SU-DHL-6 (cell line): ENCODE results near the gene PRKCA.
A peak's percentile ranks its signal among the peaks of the same experiment; 100 is the strongest.

Experiments
- H2AFZ ChIP-seq: fragments of 200-600 bp; sonication (generic); 2 replicates; pipeline ENCODE4 v1.6.1; 2014; ENCODE audit warnings: low read depth, mild to moderate bottlenecking, moderate library complexity, mixed read lengths, antibody characterized with exemption, low read length; ENCODE audit not compliant: severe bottlenecking
- H3F3A ChIP-seq: fragments of 200-600 bp; shearing (Covaris generic); 2 replicates; pipeline ENCODE4 v1.6.0; 2016; ENCODE audit warnings: antibody characterized with exemption, mild to moderate bottlenecking; ENCODE audit not compliant: insufficient read depth
- H3K27ac ChIP-seq: fragments of 200-600 bp; sonication (generic); 2 replicates; pipeline ENCODE4 v1.5.1; 2016; ENCODE audit warnings: low read depth, mild to moderate bottlenecking, low read length, moderate library complexity, mixed read lengths
- H3K27me3 ChIP-seq: fragments of 200-600 bp; sonication (generic), shearing (Covaris generic); 2 replicates; pipeline ENCODE4 v1.6.0; 2014; ENCODE audit warnings: mild to moderate bottlenecking, low read length
- H3K36me3 ChIP-seq: fragments of 200-600 bp; sonication (generic); 2 replicates; pipeline ENCODE4 v1.6.1; 2014; ENCODE audit warnings: mild to moderate bottlenecking, low read length, mixed read lengths
- H3K4me2 ChIP-seq: fragments of 300-600, 200-600 bp; shearing (Covaris generic), sonication (generic); 2 replicates; pipeline ENCODE4 v1.6.0; 2014; ENCODE audit warnings: low read length, low read depth, mild to moderate bottlenecking; ENCODE audit not compliant: poor library complexity, severe bottlenecking
- H3K4me3 ChIP-seq: fragments of 200-600 bp; sonication (generic); 2 replicates; pipeline ENCODE4 v1.5.1; 2014; ENCODE audit warnings: antibody characterized with exemption, low read length, mild to moderate bottlenecking, mixed read lengths; ENCODE audit not compliant: insufficient read depth, poor library complexity, severe bottlenecking
- H3K79me2 ChIP-seq: fragments of 200-600 bp; sonication (generic); 2 replicates; pipeline ENCODE4 v1.6.1; 2014; ENCODE audit warnings: mild to moderate bottlenecking, low read length, moderate library complexity; ENCODE audit not compliant: insufficient read depth
- H3K9ac ChIP-seq: fragments of 200-600 bp; sonication (generic); 2 replicates; pipeline ENCODE4 v1.7.0; 2014; ENCODE audit warnings: mild to moderate bottlenecking, low read length
- H3K9me2 ChIP-seq: fragments of 200-600 bp; sonication (generic); replicated peaks from 2 replicates; pipeline ENCODE4 v1.6.1; 2014; ENCODE audit warnings: low read length; ENCODE audit not compliant: insufficient read depth
- H3K9me3 ChIP-seq: fragments of 200-600 bp; sonication (generic); 2 replicates; pipeline ENCODE4 v1.6.1; 2014; ENCODE audit warnings: low read length, mixed read lengths; ENCODE audit not compliant: insufficient read depth
- H4K20me1 ChIP-seq: fragments of 200-600 bp; sonication (generic); 2 replicates; pipeline ENCODE4 v1.6.1; 2014; ENCODE audit warnings: low read depth, mild to moderate bottlenecking, antibody characterized with exemption, low read length, moderate library complexity, mixed read lengths
- EZH2phosphoT487 ChIP-seq: fragments of 200-600 bp; sonication (generic), shearing (Covaris generic); conservative IDR thresholded peaks from 2 replicates; pipeline ENCODE4 v1.6.1; 2018; ENCODE audit warnings: mild to moderate bottlenecking, antibody characterized with exemption, low read length, moderate library complexity, mixed read lengths
- TF ChIP-seq, protein P1 (sequence below): fragments of 200-600 bp; sonication (generic); IDR thresholded peaks from one replicate; pipeline ENCODE4 v1.5.1; 2017; ENCODE audit warnings: antibody characterized with exemption, mild to moderate bottlenecking, low read length, moderate library complexity; ENCODE audit not compliant: insufficient read depth, poor library complexity, severe bottlenecking

The PRKCA gene

GRCh38 chr17:66462010-66462409 is 159.6 kb downstream of the PRKCA start:
- H3F3A ChIP-seq, result peaks cover 21% of the 10 kb centered on the region; the same call in 1 of the 2 replicates
- no peaks in the 10 kb centered on the region for H4K20me1 ChIP-seq
- no peak overlapping the region for H2AFZ ChIP-seq
- no peaks in the 10 kb centered on the region for H3K27me3 ChIP-seq
- no peak overlapping the region for H3K4me3 ChIP-seq
- no peak for TF ChIP-seq EZH2phosphoT487
- TF ChIP-seq, protein P1, sequence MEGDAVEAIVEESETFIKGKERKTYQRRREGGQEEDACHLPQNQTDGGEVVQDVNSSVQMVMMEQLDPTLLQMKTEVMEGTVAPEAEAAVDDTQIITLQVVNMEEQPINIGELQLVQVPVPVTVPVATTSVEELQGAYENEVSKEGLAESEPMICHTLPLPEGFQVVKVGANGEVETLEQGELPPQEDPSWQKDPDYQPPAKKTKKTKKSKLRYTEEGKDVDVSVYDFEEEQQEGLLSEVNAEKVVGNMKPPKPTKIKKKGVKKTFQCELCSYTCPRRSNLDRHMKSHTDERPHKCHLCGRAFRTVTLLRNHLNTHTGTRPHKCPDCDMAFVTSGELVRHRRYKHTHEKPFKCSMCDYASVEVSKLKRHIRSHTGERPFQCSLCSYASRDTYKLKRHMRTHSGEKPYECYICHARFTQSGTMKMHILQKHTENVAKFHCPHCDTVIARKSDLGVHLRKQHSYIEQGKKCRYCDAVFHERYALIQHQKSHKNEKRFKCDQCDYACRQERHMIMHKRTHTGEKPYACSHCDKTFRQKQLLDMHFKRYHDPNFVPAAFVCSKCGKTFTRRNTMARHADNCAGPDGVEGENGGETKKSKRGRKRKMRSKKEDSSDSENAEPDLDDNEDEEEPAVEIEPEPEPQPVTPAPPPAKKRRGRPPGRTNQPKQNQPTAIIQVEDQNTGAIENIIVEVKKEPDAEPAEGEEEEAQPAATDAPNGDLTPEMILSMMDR, result no peak
- no peak overlapping the region for H3K9ac ChIP-seq
- H3K4me2 ChIP-seq, result no peak overlapping the region
- no peaks in the 10 kb centered on the region for H3K9me3 ChIP-seq
- H3K27ac ChIP-seq, result peak overlapping the region; percentile 27
- no peaks in the 10 kb centered on the region for H3K36me3 ChIP-seq
- no peaks in the 10 kb centered on the region for H3K9me2 ChIP-seq
- H3K79me2 ChIP-seq, result peaks cover 79% of the 10 kb centered on the region

DNA sequence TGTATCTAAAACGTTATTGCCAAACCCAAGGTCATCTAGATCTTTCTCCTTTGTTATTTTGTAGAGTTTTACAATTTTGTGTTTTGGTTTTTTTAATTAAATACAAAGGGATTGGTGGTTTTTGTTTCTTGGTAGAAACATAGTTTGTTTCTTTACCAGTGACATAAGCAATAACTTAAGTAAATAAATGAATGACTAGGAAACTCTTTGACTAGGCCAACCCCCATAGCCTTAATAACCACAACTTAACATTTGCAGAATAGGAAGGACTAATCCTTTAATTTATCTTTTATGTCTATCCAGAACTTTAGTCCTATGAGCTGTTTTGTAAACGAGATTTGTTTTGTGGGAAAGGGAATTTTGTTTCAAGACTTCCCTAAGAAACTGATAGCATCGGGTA is 162.5 kb downstream of the PRKCA start:
- no peaks in the 10 kb centered on the region for H3K27me3 ChIP-seq
- TF ChIP-seq, protein P1, result no peak
- TF ChIP-seq EZH2phosphoT487, result no peak
- peaks cover 92% of the 10 kb centered on the region for H3K79me2 ChIP-seq
- no peaks in the 10 kb centered on the region for H3K9me2 ChIP-seq
- no peaks in the 10 kb centered on the region for H3K9me3 ChIP-seq
- no peak overlapping the region for H3K9ac ChIP-seq
- H3K27ac ChIP-seq, result peak overlapping the region; percentile 76; the same call in 1 of the 2 replicates
- no peak overlapping the region for H2AFZ ChIP-seq
- no peaks in the 10 kb centered on the region for H3K36me3 ChIP-seq
- no peak overlapping the region for H3K4me3 ChIP-seq
- no peaks in the 10 kb centered on the region for H4K20me1 ChIP-seq
- H3F3A ChIP-seq, result peaks cover 44% of the 10 kb centered on the region
- H3K4me2 ChIP-seq, result no peak overlapping the region

GRCh38 chr17:66465701-66466100 is 163.3 kb downstream of the PRKCA start:
- no peak overlapping the region for H2AFZ ChIP-seq
- no peaks in the 10 kb centered on the region for H3K9me2 ChIP-seq
- H3K4me3 ChIP-seq, result no peak overlapping the region
- H3K4me2 ChIP-seq, result peak overlapping the region; percentile 52
- TF ChIP-seq, protein P1, result no peak
- no peak for TF ChIP-seq EZH2phosphoT487
- peaks cover 47% of the 10 kb centered on the region for H3F3A ChIP-seq
- no peaks in the 10 kb centered on the region for H4K20me1 ChIP-seq
- peaks cover 90% of the 10 kb centered on the region for H3K79me2 ChIP-seq
- H3K36me3 ChIP-seq, result no peaks in the 10 kb centered on the region
- peak overlapping the region; percentile 76 for H3K27ac ChIP-seq
- no peaks in the 10 kb centered on the region for H3K27me3 ChIP-seq
- no peak overlapping the region for H3K9ac ChIP-seq
- H3K9me3 ChIP-seq, result no peaks in the 10 kb centered on the region
